Bone marrow (tissue), 2 donors: ENCODE measurements around the gene DOCK11.
"Not testable (repeated sequence)": the region's sequence is repeated elsewhere in the genome, so short reads cannot be mapped to it uniquely, and the experiment has no call there.

Experiments used
- DNase-seq, 2 donors: peaks; one replicate each; lab custom pipeline; 2025; lab: John Stamatoyannopoulos, UW

Gene DOCK11

GRCh38 chrX:118570209-118570608, 74.6 kb downstream of the DOCK11 start:
- no peak for DNase-seq

DNA sequence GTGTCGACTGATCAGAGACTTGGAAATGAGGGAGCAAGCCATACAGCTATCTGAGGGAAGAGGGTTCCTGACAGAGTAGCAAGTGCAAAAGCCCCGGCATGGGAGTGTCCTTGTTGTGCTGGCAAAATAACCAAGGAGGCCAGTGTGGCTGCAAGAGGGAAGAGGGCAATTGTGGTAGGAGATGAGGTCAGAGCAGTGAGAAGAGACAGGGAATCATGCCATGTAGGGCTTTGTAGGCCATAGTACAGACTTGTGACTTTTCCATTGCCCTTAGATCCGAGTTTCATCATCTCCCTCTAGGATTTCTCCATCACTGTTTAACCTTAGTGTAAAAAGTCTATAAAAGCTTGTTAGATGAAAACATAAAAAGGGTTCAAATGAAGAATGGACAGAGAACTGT, 76.2 kb downstream of the DOCK11 start:
- DNase-seq: no peak

- no peak for DNase-seq
Measured at GRCh38 chrX:118574666-118575065, 79.1 kb downstream of the DOCK11 start.

DNA sequence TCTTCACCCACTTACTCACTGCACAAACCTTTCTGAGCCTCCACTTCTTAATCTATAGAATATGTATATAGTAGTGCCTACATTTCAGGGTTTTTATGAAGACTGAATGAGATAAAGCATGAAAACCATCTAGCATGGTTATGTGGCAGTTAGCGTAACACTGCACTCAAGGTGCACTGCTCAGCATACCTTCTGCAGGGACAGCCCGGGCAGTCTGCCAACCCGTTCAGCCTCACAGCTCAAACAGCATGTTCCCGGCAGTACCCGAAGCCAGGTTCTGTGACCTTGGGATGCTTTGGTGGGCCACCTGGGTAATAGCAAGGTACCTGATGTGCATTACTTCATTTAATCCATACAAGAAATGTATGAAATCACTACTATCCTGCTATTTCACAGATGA, 81.4 kb downstream of the DOCK11 start:
- DNase-seq: no peak

GRCh38 chrX:118579417-118579816, 83.8 kb downstream of the DOCK11 start:
- no peak for DNase-seq

DNA sequence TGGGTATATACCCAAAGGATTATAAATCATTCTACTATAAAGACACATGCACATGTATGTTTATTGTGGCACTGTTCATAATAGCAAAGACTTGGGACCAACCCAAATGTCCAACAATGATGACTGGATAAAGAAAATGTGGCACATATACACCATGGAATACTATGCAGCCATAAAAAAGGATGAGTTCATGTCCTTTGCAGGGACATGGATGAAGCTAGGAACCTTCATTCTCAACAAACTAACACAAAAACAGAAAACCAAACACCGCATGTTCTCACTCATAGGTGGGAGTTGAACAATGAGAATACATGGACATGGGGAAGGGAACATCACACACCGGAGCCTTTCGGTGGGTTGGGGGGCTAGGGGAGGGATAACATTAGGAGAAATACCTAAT, 87.3 kb downstream of the DOCK11 start:
- DNase-seq: not testable (repeated sequence)

- no peak for DNase-seq
Measured at GRCh38 chrX:118583781-118584180, 88.2 kb downstream of the DOCK11 start.

- no peak for DNase-seq
Measured at GRCh38 chrX:118585296-118585695, 89.7 kb downstream of the DOCK11 start.

DNA sequence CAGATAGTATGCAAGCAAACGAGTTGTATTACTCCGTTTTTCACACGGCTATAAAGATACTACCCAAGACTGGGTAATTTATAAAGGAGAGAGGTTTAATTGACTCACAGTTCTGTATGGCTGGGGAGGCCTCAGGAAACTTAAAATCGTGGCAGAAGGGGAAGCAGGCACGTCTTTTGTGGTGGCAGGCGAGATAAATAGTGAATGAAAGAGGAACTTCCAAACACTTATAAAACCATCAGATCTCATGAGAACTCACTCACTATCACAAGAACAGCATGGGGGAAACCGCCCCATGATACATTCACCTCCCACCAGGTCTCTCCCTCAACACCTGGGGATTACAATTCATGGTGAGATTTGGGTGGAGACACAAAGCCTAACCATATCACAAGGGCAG, 90.6 kb downstream of the DOCK11 start:
- DNase-seq: peak in 1 of 2 donors; percentile 69

DNA sequence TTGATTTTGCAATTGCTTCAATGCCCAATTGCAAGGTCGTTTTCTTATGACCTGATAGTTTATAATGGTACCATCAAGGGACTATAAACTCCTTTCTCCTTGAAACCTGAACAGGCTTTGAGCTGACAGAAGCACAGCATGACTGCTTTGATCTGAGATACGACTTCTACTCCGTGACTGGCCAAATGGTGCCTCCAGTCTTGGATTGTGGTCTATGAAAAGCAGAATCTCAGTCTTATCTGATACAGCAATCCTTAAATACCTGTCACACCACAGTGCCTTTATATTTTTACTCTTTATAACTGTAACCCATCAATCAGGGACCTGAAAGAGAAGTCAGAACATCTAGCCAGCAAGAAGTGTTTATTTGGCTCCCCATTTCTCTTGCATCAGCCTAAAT, 93.1 kb downstream of the DOCK11 start:
- no peak for DNase-seq

GRCh38 chrX:118589227-118589626, 93.6 kb downstream of the DOCK11 start:
- no peak for DNase-seq

- no peak for DNase-seq
Measured at GRCh38 chrX:118593407-118593806, 97.8 kb downstream of the DOCK11 start.

DNA sequence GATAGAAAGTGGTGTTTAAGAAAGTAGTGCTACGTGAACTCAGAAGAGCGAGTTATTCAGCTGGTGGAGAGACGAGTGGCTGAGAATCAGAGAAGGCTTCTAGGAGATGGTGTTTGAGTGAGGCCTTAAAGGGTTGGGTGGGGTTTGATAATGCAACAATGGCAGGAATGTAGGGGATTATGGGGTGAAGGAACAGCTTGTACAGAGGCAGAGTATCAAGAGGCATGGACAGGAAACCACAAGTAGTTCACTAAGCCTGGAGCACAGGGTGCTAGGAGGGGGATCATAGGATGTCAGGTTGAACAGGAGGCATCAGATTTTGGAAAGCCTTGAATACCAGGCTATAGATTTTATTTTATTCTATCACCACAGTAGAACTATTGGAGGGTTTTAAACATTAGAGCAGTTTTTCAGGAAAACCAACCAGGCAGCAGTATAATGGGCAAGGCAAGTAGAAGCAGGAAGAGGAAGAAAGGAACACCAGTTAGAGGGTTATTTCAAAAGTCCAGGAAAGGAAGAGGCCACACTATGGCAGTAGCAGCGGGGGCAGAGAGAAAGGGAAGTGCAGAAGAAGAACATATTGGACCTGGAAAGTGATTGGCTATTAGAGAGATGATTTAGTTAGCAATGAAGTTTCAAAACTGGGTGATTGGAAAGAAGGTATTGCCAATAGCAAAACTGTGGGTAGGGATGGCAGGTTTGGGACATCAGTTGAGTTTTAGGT, 99.2 kb downstream of the DOCK11 start:
- no peak for DNase-seq

- DNase-seq: no peak
Measured at GRCh38 chrX:118595501-118596042, 100.0 kb downstream of the DOCK11 start.

DNA sequence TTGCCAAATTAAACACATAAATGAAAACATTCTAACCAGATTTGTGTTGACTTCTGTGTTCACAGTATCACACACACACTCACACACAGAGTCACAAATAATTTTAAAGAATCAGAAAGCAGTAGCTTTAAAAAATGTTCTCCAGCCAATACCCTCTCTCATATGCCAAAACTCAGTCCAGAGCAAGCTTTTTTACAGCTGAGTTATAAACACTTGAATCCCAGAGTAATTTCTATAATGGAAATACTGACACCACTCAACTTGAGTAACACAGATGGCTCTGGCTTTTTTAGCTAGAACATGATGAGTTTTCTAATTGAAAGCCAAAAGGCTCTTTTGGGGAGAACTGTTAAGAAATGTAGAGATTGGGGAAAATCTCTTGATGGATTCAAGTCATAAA, 100.8 kb downstream of the DOCK11 start:
- DNase-seq: no peak

GRCh38 chrX:118603981-118604380, 108.4 kb downstream of the DOCK11 start:
- DNase-seq: no peak

- DNase-seq: no peak
Measured at GRCh38 chrX:118612290-118612689, 116.7 kb downstream of the DOCK11 start.

GRCh38 chrX:118614150-118614549, 118.5 kb downstream of the DOCK11 start:
- DNase-seq: no peak

DNA sequence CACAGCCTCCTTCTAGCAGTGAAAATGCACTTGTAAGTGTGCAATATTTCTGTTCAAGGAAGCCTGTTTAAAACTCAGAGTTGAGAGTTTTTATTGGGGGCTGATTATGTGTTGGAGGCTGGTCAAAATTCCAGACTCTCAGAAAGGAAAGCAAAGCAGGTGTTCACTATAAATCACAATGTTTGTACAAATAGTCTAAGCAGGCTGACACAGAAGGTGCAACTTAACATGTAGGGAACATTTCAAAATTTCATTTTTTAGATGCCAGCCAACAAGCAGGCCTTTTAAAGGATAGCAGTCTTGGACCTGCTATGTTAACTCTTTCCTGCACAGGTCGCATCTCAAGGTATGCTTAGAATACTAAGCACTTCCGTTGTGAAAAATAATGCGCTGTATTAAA, 119.5 kb downstream of the DOCK11 start:
- DNase-seq: no peak

GRCh38 chrX:118621081-118621759, 125.6 kb downstream of the DOCK11 start:
- no peak for DNase-seq

DNA sequence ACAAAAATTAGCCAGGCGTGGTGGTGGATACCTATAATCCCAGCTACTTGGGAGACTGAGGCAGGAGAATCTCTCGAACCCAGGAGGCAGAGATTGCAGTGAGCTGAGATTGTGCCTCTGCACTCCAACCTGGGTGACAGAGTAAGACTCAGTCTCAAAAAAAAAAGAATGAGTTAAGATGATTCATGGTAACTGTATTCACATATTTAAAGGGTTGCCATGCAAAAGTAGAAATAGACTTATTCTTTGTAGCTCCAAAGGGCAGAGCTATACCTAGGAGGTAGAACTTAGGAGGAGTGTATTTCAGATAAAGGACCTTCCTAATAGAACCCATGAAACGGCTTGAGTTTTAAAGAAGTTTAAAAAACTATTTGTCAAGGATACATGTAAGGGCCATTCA, 127.4 kb downstream of the DOCK11 start:
- no peak for DNase-seq

GRCh38 chrX:118626346-118626745, 130.7 kb downstream of the DOCK11 start:
- no peak for DNase-seq

DNA sequence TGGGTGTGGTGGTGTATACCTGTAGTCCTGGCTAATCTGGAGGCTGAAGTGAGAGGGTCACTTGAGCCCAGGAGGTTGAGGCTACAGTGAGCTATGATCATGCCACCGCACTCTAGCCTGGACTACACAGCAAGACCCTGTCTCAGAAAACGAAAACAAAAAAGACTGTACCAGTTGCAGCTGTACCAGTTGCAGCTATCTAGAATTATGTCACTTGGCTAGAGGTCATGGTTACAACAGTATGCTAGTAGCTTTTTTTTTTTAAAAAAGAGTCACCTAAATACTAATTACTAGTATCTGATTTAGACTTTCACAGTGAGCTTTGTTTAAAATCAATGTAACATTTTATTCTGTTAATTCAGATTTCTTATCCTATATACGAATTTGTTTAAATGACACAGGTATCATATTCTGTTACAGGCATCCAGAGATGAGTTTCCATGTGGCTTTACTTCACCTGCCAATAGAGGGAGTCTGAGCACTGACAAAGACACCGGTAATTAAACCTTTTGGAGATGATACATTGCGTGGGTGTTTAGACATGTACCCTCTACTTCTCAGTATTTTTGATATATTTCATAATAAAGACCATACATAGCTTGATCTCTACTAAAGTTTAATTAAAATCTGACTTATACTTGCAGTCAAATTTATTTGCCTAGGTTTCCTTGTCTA, 131.6 kb downstream of the DOCK11 start:
- no peak for DNase-seq
